ENCODE data around the gene PDZRN4. TPM values are rescaled to one million over a fixed set of nuclear protein-coding genes. Genes with fewer than 3 reads are reported as not detected.
"Not testable (repeated sequence)": the region's sequence is repeated elsewhere in the genome, so short reads cannot be mapped to it uniquely, and the experiment has no call there.

Gene PDZRN4
- total RNA-seq, 1 donor: not detected

GRCh38 chr12:41545761-41546160 lies 357.6 kb downstream of the PDZRN4 start:
- Histone ChIP-seq H3K9me3 (ENCODE audit: low read depth, low read length) (no peaks in the 10 kb centered on the region), H3K36me3 (ENCODE audit: insufficient read depth, low read length) (no peaks in the 10 kb centered on the region), H3K27ac (ENCODE audit: low read depth, low read length) (no peak overlapping the region), H3K4me2 (ENCODE audit: insufficient read depth, low read length) (no peak overlapping the region), H3K79me2 (ENCODE audit: insufficient read depth, low read length) (no peaks in the 10 kb centered on the region), H3K27me3 (ENCODE audit: insufficient read depth, low read length) (no peaks in the 10 kb centered on the region), H3K4me1 (ENCODE audit: insufficient read depth, low read length) (no peaks in the 10 kb centered on the region), H4K20me1 (ENCODE audit: insufficient read depth, low read length) (no peaks in the 10 kb centered on the region), H2AFZ (ENCODE audit: low read length) (no peak overlapping the region), H3K4me3 (ENCODE audit: insufficient read depth, low read length) (no peak overlapping the region)
- TF ChIP-seq, protein P1, sequence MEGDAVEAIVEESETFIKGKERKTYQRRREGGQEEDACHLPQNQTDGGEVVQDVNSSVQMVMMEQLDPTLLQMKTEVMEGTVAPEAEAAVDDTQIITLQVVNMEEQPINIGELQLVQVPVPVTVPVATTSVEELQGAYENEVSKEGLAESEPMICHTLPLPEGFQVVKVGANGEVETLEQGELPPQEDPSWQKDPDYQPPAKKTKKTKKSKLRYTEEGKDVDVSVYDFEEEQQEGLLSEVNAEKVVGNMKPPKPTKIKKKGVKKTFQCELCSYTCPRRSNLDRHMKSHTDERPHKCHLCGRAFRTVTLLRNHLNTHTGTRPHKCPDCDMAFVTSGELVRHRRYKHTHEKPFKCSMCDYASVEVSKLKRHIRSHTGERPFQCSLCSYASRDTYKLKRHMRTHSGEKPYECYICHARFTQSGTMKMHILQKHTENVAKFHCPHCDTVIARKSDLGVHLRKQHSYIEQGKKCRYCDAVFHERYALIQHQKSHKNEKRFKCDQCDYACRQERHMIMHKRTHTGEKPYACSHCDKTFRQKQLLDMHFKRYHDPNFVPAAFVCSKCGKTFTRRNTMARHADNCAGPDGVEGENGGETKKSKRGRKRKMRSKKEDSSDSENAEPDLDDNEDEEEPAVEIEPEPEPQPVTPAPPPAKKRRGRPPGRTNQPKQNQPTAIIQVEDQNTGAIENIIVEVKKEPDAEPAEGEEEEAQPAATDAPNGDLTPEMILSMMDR (IDR thresholded peaks at IDR 0.05; ENCODE audit: extremely low read depth, low read depth, low read length): no peak
- no peak for DNase-seq (ENCODE audit: insufficient read length, low spot score, missing footprints)

- H3K79me2 ChIP-seq (ENCODE audit: insufficient read depth, low read length); H3K27ac ChIP-seq (ENCODE audit: low read depth, low read length); H2AFZ ChIP-seq (ENCODE audit: low read length); H4K20me1 ChIP-seq (ENCODE audit: insufficient read depth, low read length); H3K9me3 ChIP-seq (ENCODE audit: low read depth, low read length); DNase-seq (ENCODE audit: insufficient read length, low spot score, missing footprints); H3K36me3 ChIP-seq (ENCODE audit: insufficient read depth, low read length); H3K4me2 ChIP-seq (ENCODE audit: insufficient read depth, low read length); H3K4me1 ChIP-seq (ENCODE audit: insufficient read depth, low read length); H3K4me3 ChIP-seq (ENCODE audit: insufficient read depth, low read length); H3K27me3 ChIP-seq (ENCODE audit: insufficient read depth, low read length): not testable (repeated sequence)
These were observed 359.0 kb downstream of the PDZRN4 start for GRCh38 chr12:41547071-41547470.

DNA sequence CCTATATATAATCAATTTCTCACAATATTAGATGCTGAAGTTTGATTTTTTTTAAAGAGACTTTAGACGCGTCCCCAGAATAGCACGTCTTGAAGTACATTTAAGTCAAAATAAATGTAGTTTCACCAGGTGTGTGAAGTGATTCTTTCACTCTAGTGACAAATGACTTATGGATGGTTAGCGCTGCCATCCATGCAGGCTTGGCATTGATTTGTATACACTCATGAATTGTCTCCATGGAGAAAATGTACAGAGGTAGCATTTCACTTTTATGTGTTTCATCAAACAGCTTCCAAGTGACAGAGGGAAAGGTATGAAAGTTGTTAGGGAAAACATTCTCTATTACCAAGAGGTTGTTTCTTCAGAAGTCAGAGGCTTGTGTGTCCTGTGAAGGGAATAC lies 360.8 kb downstream of the PDZRN4 start:
- H3K4me3 ChIP-seq (ENCODE audit: insufficient read depth, low read length): no peak overlapping the region
- no peak for DNase-seq (ENCODE audit: insufficient read length, low spot score, missing footprints)
- no peak overlapping the region for H3K4me2 ChIP-seq (ENCODE audit: insufficient read depth, low read length)
- H3K79me2 ChIP-seq (ENCODE audit: insufficient read depth, low read length): no peaks in the 10 kb centered on the region
- no peaks in the 10 kb centered on the region for H3K4me1 ChIP-seq (ENCODE audit: insufficient read depth, low read length)
- no peaks in the 10 kb centered on the region for H3K9me3 ChIP-seq (ENCODE audit: low read depth, low read length)
- H3K27me3 ChIP-seq (ENCODE audit: insufficient read depth, low read length): no peaks in the 10 kb centered on the region
- H2AFZ ChIP-seq (ENCODE audit: low read length): no peak overlapping the region
- no peaks in the 10 kb centered on the region for H3K36me3 ChIP-seq (ENCODE audit: insufficient read depth, low read length)
- H3K27ac ChIP-seq (ENCODE audit: low read depth, low read length): no peak overlapping the region
- TF ChIP-seq, protein P1 (IDR thresholded peaks at IDR 0.05; ENCODE audit: extremely low read depth, low read depth, low read length): no peak
- no peaks in the 10 kb centered on the region for H4K20me1 ChIP-seq (ENCODE audit: insufficient read depth, low read length)

- no peak for DNase-seq (ENCODE audit: insufficient read length, low spot score, missing footprints)
- Histone ChIP-seq H3K4me3 (ENCODE audit: insufficient read depth, low read length) (no peak overlapping the region), H3K4me2 (ENCODE audit: insufficient read depth, low read length) (no peak overlapping the region), H3K4me1 (ENCODE audit: insufficient read depth, low read length) (no peaks in the 10 kb centered on the region), H3K79me2 (ENCODE audit: insufficient read depth, low read length) (no peaks in the 10 kb centered on the region), H2AFZ (ENCODE audit: low read length) (no peak overlapping the region), H4K20me1 (ENCODE audit: insufficient read depth, low read length) (no peaks in the 10 kb centered on the region), H3K36me3 (ENCODE audit: insufficient read depth, low read length) (no peaks in the 10 kb centered on the region), H3K27me3 (ENCODE audit: insufficient read depth, low read length) (no peaks in the 10 kb centered on the region), H3K9me3 (ENCODE audit: low read depth, low read length) (no peaks in the 10 kb centered on the region), H3K27ac (ENCODE audit: low read depth, low read length) (no peak overlapping the region)
- TF ChIP-seq, protein P1 (IDR thresholded peaks at IDR 0.05; ENCODE audit: extremely low read depth, low read depth, low read length): no peak
These were observed 364.5 kb downstream of the PDZRN4 start for GRCh38 chr12:41552588-41552987.
